IMR-90 (cell line): Measurements from ENCODE around the gene IKZF3. TPM values are rescaled to one million over a fixed set of nuclear protein-coding genes. Genes with fewer than 3 reads are reported as not detected.

Source experiments
- ATAC-seq: fragments of 200-7000 bp; cut with Tn5 transposase; 2 replicates; pipeline ENCODE4 v1.9.1; 2020; ENCODE audit warnings: low read depth, mild to moderate bottlenecking, moderate library complexity
- BruUV-seq: library from RNA; stranded (reverse); fragments of 400-500 nt; replicated peaks from 2 replicates; lab custom pipeline; 2021; lab: Mats Ljungman, UMichigan
- CTCF ChIA-PET: fragments of 300-600 bp; formaldehyde crosslinking; extraction: SDS; loops from one replicate; lab custom pipeline; 2021; ENCODE audit warnings: antibody characterized with exemption; lab: Yijun Ruan, JAX
- POLR2A ChIA-PET: fragments of 300-600 bp; sonication (Branson Sonifier 250); formaldehyde crosslinking; loops from one replicate; lab custom pipeline; 2022; ENCODE audit warnings: antibody characterized with exemption; ENCODE audit not compliant: unreplicated experiment; lab: Charles Lee
- DNase-seq: peaks from one replicate; pipeline ENCODE4 v3.0.0; 2013
- H2AFZ ChIP-seq: replicated peaks from 2 replicates; pipeline ENCODE3; 2013; ENCODE audit warnings: low read length, mild to moderate bottlenecking; ENCODE audit not compliant: poor library complexity
- H2AK5ac ChIP-seq: 2 replicates; pipeline ENCODE4 v1.6.1; 2013; ENCODE audit warnings: low read depth, low read length, inconsistent platforms
- H2AK9ac ChIP-seq: replicated peaks from 2 replicates; pipeline ENCODE3; 2013; ENCODE audit warnings: mild to moderate bottlenecking, low read depth, low read length, moderate library complexity; ENCODE audit not compliant: poor library complexity
- H2BK120ac ChIP-seq: 2 replicates; pipeline ENCODE4 v1.6.1; 2013; ENCODE audit warnings: low read depth, low read length, inconsistent platforms
- H2BK15ac ChIP-seq: 3 replicates; pipeline ENCODE4 v1.6.1; 2013; ENCODE audit warnings: low read depth, low read length, inconsistent platforms
- H2BK20ac ChIP-seq: 2 replicates; pipeline ENCODE4 v1.6.1; 2013; ENCODE audit warnings: low read depth, mild to moderate bottlenecking, inconsistent platforms, low read length, moderate library complexity
- H2BK5ac ChIP-seq: 2 replicates; pipeline ENCODE4 v1.6.1; 2013; ENCODE audit warnings: mild to moderate bottlenecking, low read depth, low read length, inconsistent platforms; ENCODE audit not compliant: poor library complexity, severe bottlenecking
- H3K14ac ChIP-seq: replicated peaks from 2 replicates; pipeline ENCODE4 v1.6.1; 2013; ENCODE audit warnings: low read depth, low read length, inconsistent platforms
- H3K18ac ChIP-seq: 2 replicates; pipeline ENCODE4 v1.6.1; 2013; ENCODE audit warnings: low read depth, low read length, control low read depth
- H3K23ac ChIP-seq: 2 replicates; pipeline ENCODE4 v1.6.1; 2013; ENCODE audit warnings: low read depth, low read length, inconsistent platforms
- H3K27ac ChIP-seq: 2 replicates; pipeline ENCODE4 v1.5.1; 2013; ENCODE audit warnings: mild to moderate bottlenecking, control low read depth, low read length; ENCODE audit not compliant: insufficient read depth
- H3K27me3 ChIP-seq: 2 replicates; pipeline ENCODE4 v1.6.1; 2013; ENCODE audit warnings: low read length; ENCODE audit not compliant: control insufficient read depth, insufficient read depth
- H3K36me3 ChIP-seq: 2 replicates; pipeline ENCODE4 v1.6.1; 2013; ENCODE audit warnings: low read length, mixed read lengths; ENCODE audit not compliant: control insufficient read depth, insufficient read depth
- H3K4ac ChIP-seq: 2 replicates; pipeline ENCODE4 v1.6.1; 2013; ENCODE audit warnings: low read depth, low read length, inconsistent platforms
- H3K4me1 ChIP-seq: 2 replicates; pipeline ENCODE4 v1.6.1; 2013; ENCODE audit warnings: low read length, mixed read lengths; ENCODE audit not compliant: control insufficient read depth, insufficient read depth
- H3K4me2 ChIP-seq: 2 replicates; pipeline ENCODE4 v1.6.1; 2013; ENCODE audit warnings: low read depth, mild to moderate bottlenecking, control low read depth, low read length, moderate library complexity
- H3K4me3 ChIP-seq: 2 replicates; pipeline ENCODE4 v1.5.1; 2013; ENCODE audit warnings: low read depth, mild to moderate bottlenecking, control low read depth, low read length, moderate library complexity; ENCODE audit not compliant: insufficient read depth
- H3K56ac ChIP-seq: 2 replicates; pipeline ENCODE4 v1.6.1; 2013; ENCODE audit warnings: low read length, inconsistent platforms; ENCODE audit not compliant: insufficient read depth; ENCODE audit errors: extremely low read depth
- H3K79me1 ChIP-seq, 2 experiments: 2 replicates each; pipeline ENCODE4 v1.6.1; 2013; ENCODE audit warnings: low read length in 2 of 2, inconsistent platforms in 1 of 2, low read depth in 1 of 2
- H3K9ac ChIP-seq: 2 replicates; pipeline ENCODE4 v1.6.1; 2013; ENCODE audit warnings: low read depth, low read length, control low read depth
- H3K9me1 ChIP-seq: 2 replicates; pipeline ENCODE4 v1.6.1; 2013; ENCODE audit warnings: low read length, inconsistent platforms; ENCODE audit not compliant: insufficient read depth
- H3K9me3 ChIP-seq: 2 replicates; pipeline ENCODE4 v1.6.1; 2013; ENCODE audit warnings: low read length; ENCODE audit not compliant: control insufficient read depth, insufficient read depth
- H4K20me1 ChIP-seq: 2 replicates; pipeline ENCODE4 v1.6.1; 2013; ENCODE audit warnings: low read length, inconsistent platforms; ENCODE audit not compliant: insufficient read depth
- H4K5ac ChIP-seq: 2 replicates; pipeline ENCODE4 v1.6.1; 2013; ENCODE audit warnings: mild to moderate bottlenecking, low read depth, low read length, control low read depth
- H4K8ac ChIP-seq, 2 experiments: 2 replicates each; pipeline ENCODE4 v1.6.1; 2013; ENCODE audit warnings: low read depth in 2 of 2, low read length in 2 of 2, control low read depth in 1 of 2, inconsistent platforms in 1 of 2
- H4K91ac ChIP-seq: 2 replicates; pipeline ENCODE4 v1.6.1; 2013; ENCODE audit warnings: low read depth, low read length, inconsistent platforms; ENCODE audit not compliant: insufficient read depth
- CEBPB ChIP-seq: IDR thresholded peaks from 2 replicates; pipeline ENCODE4 v1.6.1; 2012; ENCODE audit warnings: low read depth, low read length, improper control_type of control experiment
- CHD1 ChIP-seq: IDR thresholded peaks from 2 replicates; pipeline ENCODE4 v1.6.1; 2012; ENCODE audit warnings: low read depth, low read length, improper control_type of control experiment
- ELK1 ChIP-seq: fragments of 150-350 bp; IDR thresholded peaks from 2 replicates; pipeline ENCODE4 v1.6.1; 2016; ENCODE audit warnings: low read depth, mild to moderate bottlenecking, low read length, moderate library complexity, borderline replicate concordance
- MAFK ChIP-seq: IDR thresholded peaks from 2 replicates; pipeline ENCODE4 v1.6.1; 2012; ENCODE audit warnings: low read depth, low read length, improper control_type of control experiment
- MAZ ChIP-seq: IDR thresholded peaks from 2 replicates; pipeline ENCODE4 v1.6.1; 2012; ENCODE audit warnings: low read depth, mild to moderate bottlenecking, low read length, improper control_type of control experiment, moderate library complexity, borderline replicate concordance
- MXI1 ChIP-seq: IDR thresholded peaks from 2 replicates; pipeline ENCODE4 v1.6.1; 2012; ENCODE audit warnings: low read depth, mild to moderate bottlenecking, low read length, moderate library complexity, borderline replicate concordance
- NFE2L2 ChIP-seq: fragments of 150-350 bp; IDR thresholded peaks from 2 replicates; pipeline ENCODE4 v1.6.1; 2016; ENCODE audit warnings: low read depth, mild to moderate bottlenecking, low read length
- POLR2A ChIP-seq: IDR thresholded peaks from 2 replicates; pipeline ENCODE4 v1.6.1; 2012; ENCODE audit warnings: mild to moderate bottlenecking, low read depth, low read length
- RAD21 ChIP-seq: IDR thresholded peaks from 2 replicates; pipeline ENCODE4 v1.6.1; 2012; ENCODE audit warnings: low read length, improper control_type of control experiment
- RFX5 ChIP-seq: IDR thresholded peaks from 2 replicates; pipeline ENCODE4 v1.8.0; 2012; ENCODE audit warnings: low read depth, mild to moderate bottlenecking, low read length, moderate library complexity
- SMC3 ChIP-seq: fragments of 150-350 bp; IDR thresholded peaks from 2 replicates; pipeline ENCODE4 v1.6.1; 2016; ENCODE audit warnings: low read depth, mild to moderate bottlenecking, antibody characterized with exemption, low read length, moderate library complexity
- USF2 ChIP-seq: fragments of 150-350 bp; IDR thresholded peaks from 2 replicates; pipeline ENCODE4 v1.6.1; 2017; ENCODE audit warnings: mild to moderate bottlenecking, antibody characterized with exemption, low read length, low read depth
- WGBS, 2 experiments: methylation state at CpG; one replicate each; pipeline versions ENCODE4 v1.1.5 to v1.1.7; 2013; ENCODE audit warnings: missing lambda C conversion rate in 2 of 2; ENCODE audit not compliant: insufficient read length in 1 of 2; ENCODE audit errors: extremely low coverage in 2 of 2; 5-methylcytosine and 5-hydroxymethylcytosine counted together
- dilution Hi-C: fragments of 300-500 bp; cut with HindIII; formaldehyde crosslinking; loops from one replicate; pipeline ENCODE4 v1.14.3; 2018; ENCODE audit warnings: low sequenced_read_pairs; ENCODE audit not compliant: unreplicated experiment
- in situ Hi-C: fragments of 300-500 bp; cut with MboI; formaldehyde crosslinking; loops from 3 replicates; pipeline ENCODE4 v1.14.3; 2019; ENCODE audit warnings: low sequenced_read_pairs, inconsistent platforms, mixed read lengths
- intact Hi-C: fragments of 100-400 bp; cut with micrococcal nuclease; formaldehyde crosslinking; loops from 2 replicates; pipeline ENCODE4 v1.10.0; 2022
- polyA plus RNA-seq, 3 experiments: library from polyadenylated mRNA; depleted of rRNA; stranded (reverse); fragments of >200 nt; gene quantifications; 2 replicates each; pipeline ENCODE4 v1.2.3, GENCODE V29; 2012; ENCODE audit warnings: low replicate concordance in 1 of 3
- total RNA-seq: library from RNA; depleted of rRNA; stranded (reverse); fragments of >200 nt; gene quantifications from 2 replicates; pipeline ENCODE4 v1.2.3, GENCODE V29; 2012

The IKZF3 gene
- total and polyA plus RNA-seq, 2 of the 4 experiments (the other 2 are of a cell fraction): not detected

GRCh38 chr17:39904990-39905288 lies 40.8 kb upstream of the IKZF3 start:
- Histone ChIP-seq H3K4me3 (no peak overlapping the region), H3K4me1 (no peaks in the 10 kb centered on the region), H3K36me3 (peaks cover 4% of the 10 kb centered on the region), H2AFZ (no peak overlapping the region), H3K4ac (no peak overlapping the region), H3K9me3 (no peaks in the 10 kb centered on the region), H2BK15ac (no peak overlapping the region), H2BK120ac (no peak overlapping the region), H3K23ac (no peak overlapping the region), H2AK9ac (no peak overlapping the region), H3K18ac (no peak overlapping the region), H4K20me1 (no peaks in the 10 kb centered on the region), H4K5ac (no peak overlapping the region), H3K9ac (no peak overlapping the region), H3K4me2 (no peak overlapping the region), H3K56ac (no peak overlapping the region), H4K91ac (no peak overlapping the region), H3K27ac (no peak overlapping the region), H2AK5ac (no peak overlapping the region), H3K79me1 (no peaks in the 10 kb centered on the region), H2BK5ac (no peak overlapping the region), H2BK20ac (no peak overlapping the region), H3K27me3 (no peaks in the 10 kb centered on the region), H3K9me1 (no peaks in the 10 kb centered on the region), H4K8ac (no peak overlapping the region), H3K14ac (no peak overlapping the region)
- intact Hi-C loops: no loop called here
- no peak for DNase-seq
- CTCF ChIA-PET: no interaction called here
- ATAC-seq: no peak
- dilution Hi-C loops: no loop called here
- in situ Hi-C loops: no loop called here
- POLR2A ChIA-PET: no interaction called here
- 25% methylated on average over 1 of the region's 3 CpGs; no CpG with 5 or more reads in 1 of the 2 experiments for WGBS, 2 experiments
- BruUV-seq: no TSS peak
- TF ChIP-seq RFX5 (no peak), CEBPB (no peak), MXI1 (no peak), MAFK (no peak), NFE2L2 (no peak), POLR2A (no peak), USF2 (no peak), MAZ (no peak), RAD21 (no peak), SMC3 (no peak), ELK1 (no peak), CHD1 (no peak)
